IPS-18a (cell line): ENCODE results near the gene DEPP1.

ENCODE experiments used
- H3K27ac ChIP-seq: one replicate; pipeline ENCODE4 v1.5.1; 2013; ENCODE audit warnings: low read length
- H3K27me3 ChIP-seq: one replicate; pipeline ENCODE4 v1.6.1; 2013; ENCODE audit warnings: mild to moderate bottlenecking, low read length; ENCODE audit not compliant: control insufficient read depth, insufficient read depth
- H3K36me3 ChIP-seq: one replicate; pipeline ENCODE4 v1.6.1; 2013; ENCODE audit warnings: low read depth, low read length; ENCODE audit not compliant: control insufficient read depth
- H3K4me1 ChIP-seq: one replicate; pipeline ENCODE4 v1.6.1; 2013; ENCODE audit warnings: low read depth, low read length; ENCODE audit not compliant: control insufficient read depth
- H3K4me3 ChIP-seq: one replicate; pipeline ENCODE4 v1.5.1; 2013; ENCODE audit warnings: low read length
- H3K9ac ChIP-seq: one replicate; pipeline ENCODE4 v1.6.1; 2013; ENCODE audit warnings: mild to moderate bottlenecking, low read length, moderate library complexity
- H3K9me3 ChIP-seq: one replicate; pipeline ENCODE4 v1.6.1; 2013; ENCODE audit warnings: low read depth, low read length; ENCODE audit not compliant: control insufficient read depth

Gene DEPP1

GRCh38 chr10:44968500-44969400, 9.9 kb downstream of the DEPP1 start:
- Histone ChIP-seq H3K36me3 (no peaks in the 10 kb centered on the region), H3K27ac (no peak overlapping the region), H3K9me3 (no peaks in the 10 kb centered on the region), H3K9ac (no peak overlapping the region), H3K4me1 (peaks cover 38% of the 10 kb centered on the region), H3K4me3 (no peak overlapping the region), H3K27me3 (no peaks in the 10 kb centered on the region)

DNA sequence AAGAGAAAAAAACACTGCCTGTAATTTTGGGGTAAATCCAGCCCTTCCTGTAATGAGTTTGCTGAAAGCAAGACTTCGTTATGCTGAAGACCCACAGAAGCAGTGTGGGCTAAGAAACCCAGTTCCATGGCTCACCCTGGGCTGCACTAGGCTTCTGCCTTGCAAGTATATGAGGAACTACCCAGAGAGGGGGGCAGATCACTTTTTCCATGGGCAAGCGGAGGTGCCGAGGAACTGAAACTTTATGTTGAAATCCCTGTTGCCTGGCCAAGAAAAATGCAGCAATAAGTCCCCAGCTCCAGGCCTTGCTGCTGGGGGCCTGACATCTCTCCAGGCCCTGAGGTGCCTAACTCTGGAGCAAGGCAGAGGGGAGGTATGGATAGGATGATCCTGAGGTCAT, 10.5 kb downstream of the DEPP1 start:
- H3K4me3 ChIP-seq, result no peak overlapping the region
- no peaks in the 10 kb centered on the region for H3K27me3 ChIP-seq
- peaks cover 37% of the 10 kb centered on the region for H3K4me1 ChIP-seq
- no peak overlapping the region for H3K27ac ChIP-seq
- no peaks in the 10 kb centered on the region for H3K9me3 ChIP-seq
- no peaks in the 10 kb centered on the region for H3K36me3 ChIP-seq
- H3K9ac ChIP-seq, result no peak overlapping the region

DNA sequence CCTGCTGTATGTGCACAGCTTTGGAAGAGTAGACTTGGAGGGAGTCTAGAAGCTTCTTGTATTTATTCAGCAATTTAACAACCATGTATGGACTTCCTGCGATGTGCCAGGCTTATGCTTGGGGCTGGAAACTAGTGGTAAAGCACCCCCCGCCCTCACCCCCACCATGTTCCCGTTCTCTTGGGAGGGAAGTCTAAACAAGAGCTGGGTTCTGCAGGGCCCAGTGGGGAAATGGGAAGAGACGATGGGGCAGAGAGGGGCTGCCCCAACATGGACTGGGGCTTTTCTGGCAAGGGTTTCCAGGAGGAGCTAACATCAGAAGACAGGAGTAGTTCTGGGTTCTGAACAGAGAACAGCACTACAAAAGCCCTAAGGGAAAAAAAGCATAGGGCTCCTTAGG, 11.0 kb downstream of the DEPP1 start:
- H3K9me3 ChIP-seq, result no peaks in the 10 kb centered on the region
- peaks cover 38% of the 10 kb centered on the region for H3K4me1 ChIP-seq
- no peak overlapping the region for H3K9ac ChIP-seq
- H3K27ac ChIP-seq, result no peak overlapping the region
- H3K27me3 ChIP-seq, result no peaks in the 10 kb centered on the region
- H3K36me3 ChIP-seq, result no peaks in the 10 kb centered on the region
- no peak overlapping the region for H3K4me3 ChIP-seq

- no peaks in the 10 kb centered on the region for H3K36me3 ChIP-seq
- no peak overlapping the region for H3K27ac ChIP-seq
- H3K27me3 ChIP-seq, result no peaks in the 10 kb centered on the region
- H3K9ac ChIP-seq, result no peak overlapping the region
- no peaks in the 10 kb centered on the region for H3K9me3 ChIP-seq
- no peak overlapping the region for H3K4me3 ChIP-seq
- H3K4me1 ChIP-seq, result peaks cover 38% of the 10 kb centered on the region
Measured at GRCh38 chr10:44966816-44967509, 11.6 kb downstream of the DEPP1 start.

- Histone ChIP-seq H3K4me1 (peaks cover 42% of the 10 kb centered on the region), H3K27me3 (no peaks in the 10 kb centered on the region), H3K4me3 (no peak overlapping the region), H3K9ac (no peak overlapping the region), H3K27ac (no peak overlapping the region), H3K9me3 (no peaks in the 10 kb centered on the region), H3K36me3 (no peaks in the 10 kb centered on the region)
Measured at GRCh38 chr10:44966129-44966815, 12.3 kb downstream of the DEPP1 start.

- H3K4me1 ChIP-seq, result peaks cover 46% of the 10 kb centered on the region
- no peaks in the 10 kb centered on the region for H3K36me3 ChIP-seq
- H3K9ac ChIP-seq, result no peak overlapping the region
- no peaks in the 10 kb centered on the region for H3K9me3 ChIP-seq
- H3K27ac ChIP-seq, result no peak overlapping the region
- H3K27me3 ChIP-seq, result peaks cover 5% of the 10 kb centered on the region
- no peak overlapping the region for H3K4me3 ChIP-seq
Measured at GRCh38 chr10:44965651-44966097, 12.9 kb downstream of the DEPP1 start.

DNA sequence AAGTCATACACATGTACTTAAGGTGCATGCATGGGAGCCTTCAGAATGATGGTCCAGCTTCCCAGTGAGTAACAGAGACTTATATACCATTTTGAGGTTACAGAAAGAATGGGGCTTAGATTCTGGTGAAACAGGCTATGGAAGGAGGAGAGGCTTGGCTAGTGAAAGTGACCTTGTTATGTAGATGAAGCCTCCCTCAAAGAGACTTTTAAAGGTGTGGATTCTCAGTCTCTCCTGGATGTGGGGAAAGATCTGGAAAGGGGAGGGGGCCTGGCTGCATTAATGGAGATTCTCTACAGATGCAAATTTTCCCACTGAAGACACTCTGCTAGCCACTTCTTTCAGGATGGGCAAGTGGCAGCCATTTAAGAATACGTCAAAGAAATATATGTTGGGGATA, 13.5 kb downstream of the DEPP1 start:
- Histone ChIP-seq H3K27ac (peak overlapping the region; percentile 48), H3K36me3 (no peaks in the 10 kb centered on the region), H3K27me3 (peaks cover 11% of the 10 kb centered on the region), H3K9me3 (no peaks in the 10 kb centered on the region), H3K9ac (no peak overlapping the region), H3K4me1 (peaks cover 52% of the 10 kb centered on the region), H3K4me3 (peak overlapping the region; percentile 20)

DNA sequence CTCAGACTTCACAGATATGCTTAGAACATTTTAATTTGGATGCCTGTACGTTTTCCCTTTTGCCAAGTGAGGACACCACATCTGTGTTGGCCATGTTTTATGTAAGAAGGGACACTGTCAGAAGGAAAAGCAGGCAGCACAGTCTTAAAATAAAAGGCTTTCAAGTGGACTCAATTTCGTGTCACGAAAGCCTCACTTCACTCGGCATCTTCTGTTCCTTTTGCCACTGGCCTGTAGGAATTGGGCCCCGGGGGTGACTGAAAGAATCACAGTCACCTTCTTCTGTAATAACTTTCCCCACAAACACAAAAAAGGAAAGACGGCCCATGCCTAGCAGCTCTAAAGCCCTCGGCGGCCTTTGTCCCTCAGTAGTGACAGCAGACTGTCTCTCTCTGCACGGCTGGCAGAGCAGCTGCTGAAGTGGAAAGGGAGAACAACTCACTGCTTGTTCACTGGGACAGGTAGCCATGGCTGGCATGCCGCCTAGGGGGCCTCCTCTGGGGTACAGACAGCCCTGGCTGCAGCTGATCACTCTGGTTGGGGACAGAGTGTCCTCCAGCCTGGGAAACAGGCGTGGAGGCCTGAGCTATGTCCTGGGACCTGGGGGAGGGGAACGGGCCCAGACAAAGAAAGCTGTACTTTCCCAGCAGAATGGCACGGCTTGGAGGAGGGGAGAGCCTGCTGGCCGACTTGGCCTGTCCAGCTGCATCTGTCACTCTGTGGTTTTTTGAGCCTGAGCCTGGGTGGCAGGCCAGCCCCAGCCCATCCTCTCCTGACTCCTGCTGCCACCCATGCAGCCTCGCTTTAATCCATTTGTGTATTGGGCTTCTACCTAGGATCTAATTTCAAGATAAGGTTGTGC, 14.6 kb downstream of the DEPP1 start:
- Histone ChIP-seq H3K36me3 (no peaks in the 10 kb centered on the region), H3K27ac (peak overlapping the region; percentile 79), H3K9ac (peak overlapping the region; percentile 53), H3K9me3 (no peaks in the 10 kb centered on the region), H3K4me3 (peak overlapping the region; percentile 20), H3K4me1 (peaks cover 53% of the 10 kb centered on the region), H3K27me3 (peaks cover 14% of the 10 kb centered on the region)

- peaks cover 57% of the 10 kb centered on the region for H3K4me1 ChIP-seq
- H3K36me3 ChIP-seq, result no peaks in the 10 kb centered on the region
- no peak overlapping the region for H3K27ac ChIP-seq
- no peak overlapping the region for H3K4me3 ChIP-seq
- no peaks in the 10 kb centered on the region for H3K9me3 ChIP-seq
- peaks cover 14% of the 10 kb centered on the region for H3K27me3 ChIP-seq
- H3K9ac ChIP-seq, result peak overlapping the region; percentile 53
Measured at GRCh38 chr10:44962870-44963738, 15.5 kb downstream of the DEPP1 start.

GRCh38 chr10:44961931-44962750, 16.5 kb downstream of the DEPP1 start:
- no peaks in the 10 kb centered on the region for H3K9me3 ChIP-seq
- H3K27me3 ChIP-seq, result peaks cover 14% of the 10 kb centered on the region
- no peak overlapping the region for H3K4me3 ChIP-seq
- H3K36me3 ChIP-seq, result no peaks in the 10 kb centered on the region
- H3K27ac ChIP-seq, result no peak overlapping the region
- no peak overlapping the region for H3K9ac ChIP-seq
- peaks cover 57% of the 10 kb centered on the region for H3K4me1 ChIP-seq
